HG03175 (cell line): ENCODE data around the gene ACOT12.
"Not testable (repeated sequence)": the region's sequence is repeated elsewhere in the genome, so short reads cannot be mapped to it uniquely, and the experiment has no call there.

Experiments used
- ATAC-seq: cut with Tn5 transposase; IDR thresholded peaks from one replicate; pipeline ENCODE4 v1.9.1; 2021; ENCODE audit warnings: mild to moderate bottlenecking, moderate library complexity; ENCODE audit not compliant: unreplicated experiment

The ACOT12 gene

DNA sequence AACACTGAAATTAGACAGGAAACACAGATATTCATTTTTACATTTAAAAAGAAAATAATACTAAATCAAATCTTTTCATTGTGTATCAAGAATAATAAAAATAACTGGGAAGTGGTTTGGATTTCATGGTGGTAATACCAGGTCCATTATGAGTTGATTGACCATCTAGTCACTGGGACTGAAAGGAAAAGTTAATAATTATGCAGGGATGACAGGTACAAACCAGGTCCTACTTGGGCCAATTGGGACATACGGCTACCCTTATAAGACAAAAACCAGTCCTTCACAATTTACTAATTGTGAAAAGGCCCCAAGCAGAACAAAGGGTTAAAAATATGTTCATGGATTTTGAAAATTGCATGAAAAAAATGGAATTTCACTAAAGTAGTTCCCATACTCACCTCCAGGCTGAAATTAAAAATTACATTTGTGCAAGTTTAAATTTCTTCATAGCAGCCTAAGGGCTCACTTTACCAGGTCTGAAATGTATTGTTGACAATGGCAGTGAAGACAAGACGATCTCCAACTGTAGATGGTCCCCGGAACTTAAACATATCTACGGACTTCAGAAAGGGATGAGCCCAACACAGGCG lies 48.4 kb downstream of the ACOT12 start:
- ATAC-seq = no peak

DNA sequence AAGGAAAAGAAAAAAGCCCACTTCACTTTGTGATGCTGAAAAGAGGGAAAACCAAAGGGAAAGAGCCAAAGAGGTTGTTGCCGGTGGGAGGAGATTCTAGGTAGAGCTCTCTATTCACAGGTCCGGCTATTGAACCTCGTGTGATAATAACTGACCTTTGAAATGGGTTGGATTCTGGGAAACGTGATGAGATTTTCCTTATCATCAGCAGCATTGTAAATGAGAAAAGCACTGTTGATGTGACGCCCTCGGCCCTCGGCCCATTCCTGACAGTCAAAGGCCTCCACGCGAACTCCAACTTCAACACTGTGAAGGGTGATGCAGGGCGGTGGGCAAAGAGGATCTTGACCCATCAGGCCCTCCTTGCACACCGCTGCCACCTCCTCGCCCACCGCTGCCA lies 49.2 kb downstream of the ACOT12 start:
- ATAC-seq = no peak

DNA sequence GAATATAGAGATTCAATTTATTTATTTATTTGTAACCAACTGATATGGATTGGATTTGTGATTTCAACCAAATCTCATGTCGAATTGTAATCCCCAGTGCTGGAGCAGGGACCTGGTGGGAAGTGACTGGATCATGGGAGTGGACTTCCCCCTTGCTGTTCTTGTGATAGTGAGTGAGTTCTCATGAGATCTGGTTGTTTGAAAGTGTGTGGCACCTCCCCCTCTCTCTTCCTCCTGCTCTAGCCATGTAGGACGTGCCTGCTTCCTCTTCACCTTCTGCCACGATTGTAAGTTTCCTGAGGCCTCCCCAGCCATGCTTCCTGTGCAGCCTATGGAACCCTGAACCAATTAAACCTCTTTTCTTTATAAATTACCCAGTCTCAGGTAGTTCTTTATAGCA lies 55.7 kb downstream of the ACOT12 start:
- ATAC-seq = not testable (repeated sequence)

DNA sequence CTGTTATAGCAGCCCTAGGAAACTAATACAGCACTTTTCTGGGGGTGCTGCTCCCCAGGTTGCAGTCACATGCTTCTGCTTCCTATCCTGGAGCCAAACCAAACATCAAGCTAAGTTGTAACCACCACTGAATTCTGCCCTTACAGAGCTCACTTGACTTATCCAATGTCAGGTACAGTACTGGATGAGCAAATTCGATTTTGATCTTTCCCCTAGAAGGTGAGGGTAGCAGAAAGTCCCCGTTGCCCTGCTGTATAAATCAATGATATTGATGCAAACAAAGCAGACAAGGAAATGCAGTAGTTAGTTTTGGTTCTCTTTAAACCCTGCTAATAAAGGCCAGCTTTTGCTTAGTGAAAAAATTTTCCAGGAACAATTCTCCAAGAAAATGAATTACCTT lies 56.1 kb downstream of the ACOT12 start:
- no peak for ATAC-seq

DNA sequence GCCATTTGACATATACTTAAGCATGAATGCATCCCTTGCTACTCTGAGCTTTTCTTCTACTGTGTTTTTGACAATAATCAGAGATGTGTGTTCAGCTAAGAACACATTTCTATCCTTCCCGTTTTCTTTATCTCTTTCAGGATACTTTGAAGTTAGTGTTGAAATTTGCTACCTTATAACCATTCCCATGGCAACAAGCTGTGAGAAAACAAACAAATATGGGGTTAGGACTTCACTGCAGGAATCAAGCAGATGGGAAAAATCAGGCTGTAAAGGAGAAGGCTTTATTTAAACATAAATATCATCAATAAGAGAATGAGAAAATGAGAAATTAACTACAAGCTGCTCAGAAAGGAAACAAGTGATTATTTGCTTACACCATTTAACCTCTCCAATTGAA lies 57.4 kb downstream of the ACOT12 start:
- ATAC-seq = no peak

DNA sequence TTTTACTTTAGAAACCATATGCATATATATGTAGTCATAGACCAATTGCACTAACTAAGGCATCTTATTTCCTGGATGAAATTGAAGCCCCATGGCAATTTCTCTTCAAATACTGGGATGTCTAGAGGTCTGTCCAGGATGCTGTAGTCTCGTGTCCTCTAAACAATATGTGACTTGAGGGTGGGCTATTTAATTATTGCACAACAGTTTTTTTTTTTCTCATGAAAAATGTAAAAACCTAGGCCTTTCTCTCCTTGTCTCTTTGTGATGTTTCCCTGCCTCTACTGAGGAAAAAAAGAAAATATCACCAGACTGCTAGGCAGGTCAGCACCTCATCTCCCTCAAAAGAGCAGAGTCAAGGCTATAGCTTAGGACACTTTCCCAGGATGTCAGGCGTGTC lies 58.0 kb downstream of the ACOT12 start:
- ATAC-seq = no peak

DNA sequence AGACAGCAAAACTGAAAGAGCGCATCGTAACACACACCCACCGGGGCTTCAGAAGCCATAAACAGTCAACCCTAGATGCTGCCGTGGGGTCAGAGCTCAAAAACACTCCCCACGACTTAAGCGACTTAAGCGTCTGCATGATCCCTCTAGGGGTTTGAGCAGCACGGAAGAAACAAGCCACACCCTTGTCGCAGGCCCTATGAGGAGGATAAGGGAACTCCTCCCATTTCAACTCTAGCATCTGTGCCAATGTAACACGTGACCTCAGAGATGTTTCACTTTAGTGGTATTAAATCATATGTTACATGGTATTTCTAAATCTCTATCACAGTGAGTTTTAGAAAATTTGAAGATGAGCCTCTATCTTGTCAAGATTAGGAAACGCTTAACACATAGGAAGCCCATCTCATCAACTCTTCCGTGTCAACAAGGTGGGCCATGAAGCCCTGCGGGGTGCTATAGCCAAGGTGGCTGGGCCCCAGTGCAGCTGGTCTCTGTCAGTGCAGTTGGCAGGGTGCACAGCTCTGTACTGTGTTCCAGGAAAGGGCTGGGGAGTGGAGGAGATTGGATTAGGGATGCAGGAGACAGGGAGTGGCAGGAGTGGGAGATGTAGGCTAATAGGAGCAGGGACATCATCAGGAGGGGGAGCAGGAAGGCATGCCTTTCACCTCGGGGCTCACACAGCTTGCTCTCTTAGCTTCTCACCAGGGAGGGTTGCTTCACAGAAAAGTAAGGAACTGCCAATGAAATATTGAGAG lies 59.5 kb downstream of the ACOT12 start:
- no peak for ATAC-seq

DNA sequence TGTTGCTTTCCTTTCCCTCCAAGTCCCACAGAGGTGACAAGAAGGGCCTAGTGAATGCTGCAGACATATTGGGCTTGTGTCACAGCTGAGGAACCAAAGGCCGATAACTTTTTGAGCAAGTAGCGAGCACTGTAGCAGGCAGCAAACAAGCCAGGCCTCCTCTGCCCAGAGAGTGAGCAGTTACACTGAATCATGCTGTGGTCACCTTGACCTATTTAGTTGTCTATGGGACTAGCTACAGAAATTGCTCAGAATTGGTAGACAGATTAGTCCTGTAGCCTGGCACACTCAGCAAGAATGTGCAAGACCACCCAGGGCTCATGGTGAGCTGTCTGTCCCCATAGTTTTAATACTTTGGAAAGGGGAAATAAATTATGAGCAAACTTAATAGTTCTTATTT lies 67.4 kb downstream of the ACOT12 start:
- ATAC-seq = no peak

DNA sequence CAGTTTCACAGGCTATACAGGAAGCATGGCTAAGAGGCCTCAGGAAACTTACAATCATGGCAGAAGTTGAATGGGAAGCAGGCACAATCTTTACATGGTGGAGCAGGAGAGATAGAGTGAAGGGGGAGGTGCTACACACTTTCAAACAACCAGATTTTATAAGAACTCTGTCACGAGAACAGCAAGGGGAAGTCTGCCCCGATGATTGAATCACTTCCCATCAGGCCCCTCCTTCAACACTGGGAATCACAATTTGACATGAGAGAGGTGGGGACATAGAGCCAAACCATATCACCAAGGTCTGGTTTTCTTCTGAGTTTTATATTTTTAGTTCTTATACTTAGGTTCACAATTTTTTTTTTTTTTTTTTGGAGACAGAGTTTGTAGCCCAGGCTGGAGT lies 76.4 kb downstream of the ACOT12 start:
- ATAC-seq = no peak

DNA sequence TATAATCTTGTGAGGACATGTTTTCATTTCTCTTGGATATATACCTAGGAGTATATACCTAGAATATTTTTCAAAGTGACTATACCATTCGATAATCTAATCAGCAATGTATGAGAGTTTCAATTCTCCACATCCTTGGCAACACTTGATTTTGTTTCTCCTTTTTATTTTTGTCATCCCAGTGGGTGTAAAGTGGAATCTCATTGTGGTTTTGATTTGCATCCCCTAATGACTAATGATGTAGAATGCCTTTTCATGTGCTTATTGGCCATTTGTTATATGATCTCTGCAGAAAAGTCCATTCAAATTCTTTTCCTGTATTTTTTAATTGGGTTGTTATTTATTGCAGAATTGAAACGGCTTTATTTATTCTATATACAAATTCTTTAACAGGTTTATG lies 77.4 kb downstream of the ACOT12 start:
- ATAC-seq = no peak

DNA sequence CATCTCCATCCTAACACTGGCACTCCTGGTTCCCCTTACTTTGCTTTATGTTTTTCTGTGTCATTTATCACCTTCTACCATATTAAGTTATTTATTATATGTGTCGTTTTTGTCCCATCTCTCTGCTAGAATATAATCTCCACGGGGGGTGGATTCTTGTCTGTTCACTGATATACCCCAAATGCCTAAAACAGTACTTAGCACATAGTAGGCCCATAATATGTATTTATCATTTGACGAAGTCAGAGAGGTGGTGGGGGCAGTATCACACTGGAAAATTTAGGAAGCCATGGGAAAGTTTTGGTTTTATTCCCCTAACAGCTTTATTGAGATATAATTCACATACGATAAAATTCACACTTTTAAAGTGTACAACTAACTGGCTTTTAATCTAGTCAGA lies 78.1 kb downstream of the ACOT12 start:
- no peak for ATAC-seq

DNA sequence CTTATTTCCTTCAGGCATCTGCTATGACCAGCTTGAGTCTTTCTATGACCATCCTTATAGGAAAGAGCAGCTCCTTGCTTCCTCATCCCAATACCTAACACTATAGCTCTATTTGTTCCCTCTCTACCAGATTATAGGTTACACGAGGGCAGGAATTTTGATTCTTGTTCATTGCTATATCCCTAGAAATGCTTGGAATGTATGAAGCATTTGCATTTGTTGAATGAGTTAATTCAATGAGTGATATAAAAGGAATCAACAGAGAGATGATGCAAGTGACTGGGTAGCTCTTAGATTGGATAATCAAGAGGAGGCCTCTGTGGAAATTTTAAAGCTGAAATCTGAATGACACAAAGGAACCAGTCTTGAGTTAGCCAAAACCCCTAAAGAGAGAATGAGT lies 78.6 kb downstream of the ACOT12 start:
- no peak for ATAC-seq

DNA sequence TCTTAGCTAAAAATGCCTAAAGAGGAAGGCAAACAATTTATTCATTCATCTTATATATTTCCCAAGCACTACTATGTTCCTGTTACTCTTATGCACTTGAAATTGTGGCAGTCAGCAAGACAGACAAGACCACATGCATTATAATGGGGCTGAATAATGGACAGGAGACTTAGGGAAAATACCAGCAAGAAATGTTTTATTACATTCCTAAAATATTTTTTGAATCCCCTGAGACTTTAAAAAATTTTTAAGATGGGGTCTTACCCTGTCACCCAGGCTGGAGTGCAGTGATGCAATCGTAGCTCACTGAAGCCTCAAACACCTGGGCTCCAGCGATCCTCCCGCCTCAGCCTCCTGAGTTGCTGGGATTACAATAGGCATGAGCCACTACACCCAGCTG lies 79.4 kb downstream of the ACOT12 start:
- no peak for ATAC-seq

DNA sequence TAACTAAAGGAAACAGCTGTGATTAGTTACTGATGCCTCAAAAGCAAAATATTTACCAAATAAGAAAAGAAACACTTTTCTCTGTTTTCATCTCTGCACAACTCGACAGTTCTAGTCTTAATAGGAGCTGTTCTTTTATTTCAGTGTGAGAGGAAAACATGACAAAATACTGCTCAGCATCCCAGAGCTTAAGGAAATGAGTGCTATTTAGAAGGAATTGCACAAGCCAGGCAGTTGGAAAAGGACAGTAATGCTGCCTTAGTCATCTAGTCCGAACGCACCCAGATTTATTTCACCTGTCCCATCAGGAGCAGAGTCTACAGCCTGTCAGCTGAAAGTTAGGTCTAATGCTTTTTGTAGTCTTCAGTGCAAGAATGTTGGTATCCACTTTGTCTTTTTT lies 80.2 kb downstream of the ACOT12 start:
- no peak for ATAC-seq

DNA sequence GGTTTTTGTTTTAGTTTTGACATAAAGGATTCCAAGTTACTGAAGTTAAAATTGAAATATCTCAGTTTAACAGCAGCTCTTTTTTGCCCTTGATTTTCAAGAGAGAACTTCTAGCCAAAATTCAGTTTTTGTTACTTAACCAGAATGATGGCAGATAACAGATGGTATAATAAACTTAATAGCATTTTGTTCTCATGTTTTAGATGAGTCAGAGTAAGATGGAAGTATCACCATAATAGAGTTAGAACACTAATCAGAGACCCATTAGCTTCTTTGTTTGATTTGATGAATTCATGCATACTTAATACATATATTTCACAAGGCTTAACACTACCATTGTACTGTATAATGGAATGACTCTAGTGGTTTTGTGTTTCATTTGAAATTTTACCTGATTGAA lies 80.7 kb downstream of the ACOT12 start:
- ATAC-seq = no peak

DNA sequence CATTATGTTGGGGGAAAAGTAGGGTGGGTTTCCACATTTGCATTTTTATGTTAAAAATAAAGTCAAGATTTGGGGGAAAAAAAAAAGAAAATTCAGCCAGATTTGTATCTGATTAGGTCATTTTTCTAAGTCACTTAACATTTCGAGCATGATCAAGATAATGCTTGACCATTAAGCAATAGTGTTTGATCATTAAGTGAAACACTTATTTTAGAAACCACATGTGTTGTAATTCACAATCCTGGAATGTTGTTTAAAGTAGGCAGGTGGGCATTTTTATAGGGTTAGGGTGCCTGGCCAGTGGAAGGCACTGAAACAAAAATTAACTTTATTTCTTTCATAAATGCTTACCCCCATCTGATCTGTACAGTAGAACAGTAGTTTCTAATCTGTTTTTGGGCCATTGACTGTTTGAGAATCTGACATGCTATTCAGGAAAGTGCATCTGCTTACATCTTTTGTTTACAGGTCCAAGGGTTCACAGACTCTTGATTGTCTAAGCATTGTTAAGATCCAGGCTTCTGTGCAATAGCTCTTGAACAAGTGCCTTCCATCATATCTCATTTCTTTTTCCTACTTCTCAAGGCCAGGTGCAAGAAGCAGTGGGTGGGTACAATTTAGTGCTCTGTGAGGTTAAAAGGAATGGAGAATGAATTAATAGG lies 83.4 kb downstream of the ACOT12 start:
- no peak for ATAC-seq

DNA sequence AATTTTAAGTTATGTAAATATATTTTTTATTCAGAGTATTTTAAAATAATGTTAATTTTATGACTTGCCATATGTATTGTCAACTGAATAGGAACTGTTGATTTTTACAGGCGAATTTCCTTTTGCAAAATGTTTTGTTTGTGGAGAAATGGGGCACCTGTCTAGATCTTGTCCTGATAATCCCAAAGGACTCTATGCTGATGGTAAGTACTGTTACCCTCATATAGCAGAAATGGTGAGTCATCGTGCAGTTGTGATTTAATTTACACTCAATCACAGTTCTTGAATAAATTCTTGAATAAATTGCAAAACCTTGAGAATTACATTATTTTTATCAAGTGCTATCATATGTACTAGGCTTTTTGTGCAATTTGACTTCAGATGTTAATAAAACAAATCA lies 85.1 kb downstream of the ACOT12 start:
- no peak for ATAC-seq

DNA sequence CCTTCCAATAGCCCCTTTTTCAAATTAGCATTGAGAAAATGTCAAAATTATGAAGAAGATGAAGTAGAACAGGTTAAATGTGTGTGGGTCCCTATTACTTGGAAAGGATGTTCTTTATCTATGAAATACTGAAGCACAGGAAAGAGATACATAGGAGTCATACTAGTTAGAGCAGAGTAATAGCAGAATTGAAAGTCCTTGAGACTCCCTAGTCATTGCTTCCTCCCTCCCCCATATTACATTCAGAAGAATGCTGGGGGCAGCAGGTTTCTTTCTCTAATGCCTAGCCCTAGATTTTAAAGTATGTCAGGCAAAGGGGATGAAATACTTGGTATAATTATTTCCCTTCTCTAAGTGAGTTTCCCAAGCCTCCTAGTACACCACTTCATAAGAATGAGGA lies 88.1 kb downstream of the ACOT12 start:
- ATAC-seq = no peak

DNA sequence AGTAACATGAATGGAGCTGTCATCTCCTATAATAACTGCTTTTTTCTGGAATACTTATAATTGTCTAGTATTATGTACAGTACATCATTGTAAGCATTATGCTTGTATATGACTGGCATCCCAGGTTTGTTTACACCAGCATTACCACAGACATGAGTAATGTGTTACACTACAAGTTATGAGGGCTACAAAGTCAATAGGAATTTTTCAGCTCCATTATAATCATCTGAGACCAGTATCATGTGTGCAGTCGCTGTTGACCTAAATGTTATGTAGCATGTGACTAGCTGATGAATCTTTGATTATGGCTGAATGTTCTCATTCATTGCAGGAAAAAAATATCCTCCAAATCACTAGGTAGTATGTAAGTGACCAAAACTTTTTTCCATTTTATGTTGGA lies 90.4 kb downstream of the ACOT12 start:
- ATAC-seq = no peak

DNA sequence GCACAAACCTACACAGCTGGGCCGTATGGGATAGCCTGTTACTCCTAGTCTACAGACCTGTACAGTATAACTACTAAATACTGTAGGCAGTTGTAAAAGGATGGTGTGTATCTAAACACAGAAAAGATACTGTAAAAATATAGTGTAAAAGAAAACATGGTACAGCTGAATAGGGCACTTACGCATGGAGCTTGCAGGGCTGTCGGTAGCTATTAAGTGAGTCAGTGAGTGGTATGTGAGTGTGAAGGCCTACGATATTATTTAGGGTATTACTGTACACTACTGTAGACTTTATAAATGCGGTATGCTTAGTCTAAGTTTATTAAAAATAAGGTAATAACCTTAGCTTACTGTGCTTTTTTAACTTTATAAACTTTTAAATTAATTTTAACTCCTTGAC lies 91.3 kb downstream of the ACOT12 start:
- ATAC-seq = no peak

DNA sequence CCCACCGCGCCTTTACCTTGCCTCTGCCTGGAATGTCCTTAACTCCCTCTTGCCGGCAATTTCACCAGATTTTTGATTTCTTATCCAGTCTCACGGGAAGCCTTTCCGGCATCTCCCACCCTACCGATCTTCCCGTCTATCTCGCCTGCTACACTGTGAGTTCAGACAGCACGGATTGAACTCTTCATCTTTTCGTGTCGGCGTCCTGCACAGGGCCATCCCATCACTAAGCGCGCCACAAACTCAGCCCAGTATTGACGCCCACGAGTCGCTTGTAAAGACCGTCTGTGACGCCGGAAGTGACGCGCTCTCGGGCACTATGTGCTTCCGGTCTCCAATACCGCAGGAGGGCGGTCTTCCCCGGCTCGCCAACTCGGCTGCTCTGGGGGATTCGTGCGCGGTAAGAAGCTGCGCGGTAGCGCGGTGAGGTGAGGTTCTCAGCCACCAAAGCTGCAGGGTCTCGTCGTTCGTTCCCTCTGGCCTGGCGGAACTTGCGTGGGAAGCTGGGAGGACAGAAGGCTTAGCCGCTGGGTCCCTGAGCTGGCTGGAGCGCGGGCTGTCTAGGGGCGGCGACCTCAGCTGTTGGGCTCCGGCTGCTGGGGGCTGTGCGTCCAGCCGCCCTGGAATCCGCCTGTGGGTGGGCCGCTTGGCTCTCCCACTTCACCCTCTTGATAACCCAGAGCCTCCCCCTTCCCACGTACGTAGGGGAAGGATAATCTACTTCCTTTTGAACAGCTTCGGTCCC lies 92.5 kb downstream of the ACOT12 start, which contains the start of gene ZCCHC9:
ZCCHC9 (plus strand) TSS at position 317 of the 745 bp plus-strand sequence. CDS start 3,171 bp downstream, outside the sequence.
- peak; percentile 98 for ATAC-seq

DNA sequence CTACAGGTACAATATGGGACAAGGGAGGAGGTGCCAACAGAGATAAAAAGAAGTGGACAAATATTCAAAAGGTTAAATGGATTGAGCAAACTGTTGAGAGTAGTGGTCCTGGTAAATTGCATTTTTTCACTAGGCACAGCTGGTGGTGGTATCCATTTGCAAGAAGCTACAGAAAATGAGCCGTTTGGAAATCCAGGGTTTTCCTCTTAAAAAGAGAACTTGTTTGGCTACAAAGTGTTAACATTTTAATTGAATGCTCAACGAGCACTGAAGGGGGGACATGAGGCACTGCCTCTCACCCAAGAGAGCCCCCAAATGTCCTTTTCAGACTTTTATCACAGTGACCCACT lies 93.0 kb downstream of the ACOT12 start:
- no peak for ATAC-seq
